GM12872 (cell line): ENCODE measurements around the gene SNED1.

Experiments
- TF ChIP-seq, protein P1 (sequence below): IDR thresholded peaks from 3 replicates; pipeline ENCODE4 v1.5.1; 2011; ENCODE audit warnings: low read depth, mild to moderate bottlenecking, low read length, moderate library complexity; ENCODE audit not compliant: insufficient read depth

The SNED1 gene

GRCh38 chr2:241003369-241003768, 5.0 kb downstream of the SNED1 start:
- TF ChIP-seq, protein P1, sequence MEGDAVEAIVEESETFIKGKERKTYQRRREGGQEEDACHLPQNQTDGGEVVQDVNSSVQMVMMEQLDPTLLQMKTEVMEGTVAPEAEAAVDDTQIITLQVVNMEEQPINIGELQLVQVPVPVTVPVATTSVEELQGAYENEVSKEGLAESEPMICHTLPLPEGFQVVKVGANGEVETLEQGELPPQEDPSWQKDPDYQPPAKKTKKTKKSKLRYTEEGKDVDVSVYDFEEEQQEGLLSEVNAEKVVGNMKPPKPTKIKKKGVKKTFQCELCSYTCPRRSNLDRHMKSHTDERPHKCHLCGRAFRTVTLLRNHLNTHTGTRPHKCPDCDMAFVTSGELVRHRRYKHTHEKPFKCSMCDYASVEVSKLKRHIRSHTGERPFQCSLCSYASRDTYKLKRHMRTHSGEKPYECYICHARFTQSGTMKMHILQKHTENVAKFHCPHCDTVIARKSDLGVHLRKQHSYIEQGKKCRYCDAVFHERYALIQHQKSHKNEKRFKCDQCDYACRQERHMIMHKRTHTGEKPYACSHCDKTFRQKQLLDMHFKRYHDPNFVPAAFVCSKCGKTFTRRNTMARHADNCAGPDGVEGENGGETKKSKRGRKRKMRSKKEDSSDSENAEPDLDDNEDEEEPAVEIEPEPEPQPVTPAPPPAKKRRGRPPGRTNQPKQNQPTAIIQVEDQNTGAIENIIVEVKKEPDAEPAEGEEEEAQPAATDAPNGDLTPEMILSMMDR = no peak

DNA sequence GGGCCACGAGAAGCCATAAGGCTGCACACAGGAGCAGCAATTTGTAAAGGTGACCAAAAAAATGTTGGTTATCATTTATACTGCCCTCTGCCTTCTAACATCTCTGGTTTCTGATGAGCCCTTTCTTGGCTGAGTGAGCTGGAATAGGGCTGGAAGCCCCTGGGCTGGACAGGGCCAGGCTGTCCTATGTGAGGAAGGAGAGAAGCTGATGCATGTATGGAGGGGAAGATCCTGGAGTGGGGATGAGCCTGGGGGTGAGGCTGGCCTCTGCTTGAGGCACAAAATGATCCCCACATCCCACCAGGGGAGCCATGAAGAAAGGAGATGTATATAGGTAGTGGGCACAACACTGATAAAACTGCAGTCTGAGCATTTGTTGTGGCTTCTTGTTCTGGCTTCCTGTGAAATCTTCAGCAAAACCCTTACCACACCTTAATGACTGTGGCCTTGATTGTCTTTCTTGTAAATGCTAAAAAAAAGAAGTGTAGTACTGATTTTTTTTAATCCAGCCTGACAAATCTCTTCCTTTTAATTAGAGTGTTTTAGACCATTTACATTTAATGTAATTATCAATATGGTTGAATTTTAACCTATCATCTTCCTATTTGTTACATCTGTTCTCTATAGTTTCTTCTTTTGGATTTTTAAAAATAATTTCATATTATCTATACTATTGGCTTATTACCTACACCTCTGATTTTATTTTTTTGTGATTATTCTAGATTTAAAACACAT, 5.6 kb downstream of the SNED1 start:
- TF ChIP-seq, protein P1 = no peak

DNA sequence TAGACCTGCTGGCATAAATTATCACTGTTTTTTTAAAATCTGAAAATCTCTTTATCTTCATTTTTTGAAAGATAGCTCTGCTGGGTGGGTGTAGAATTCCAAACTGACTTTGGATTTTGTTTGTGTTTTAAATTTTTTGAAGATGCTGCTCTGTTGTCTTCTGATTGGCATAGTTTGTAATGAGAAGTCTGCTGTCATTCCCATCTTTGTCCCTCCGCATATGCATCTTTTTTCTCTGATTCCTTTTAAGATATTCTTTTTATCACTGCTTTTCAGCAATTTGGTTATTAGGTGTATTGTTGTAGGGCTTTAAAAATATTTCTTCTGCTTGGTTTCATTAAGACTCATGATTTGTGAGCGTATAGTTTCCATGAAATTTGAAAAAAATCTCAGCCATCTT, 7.2 kb downstream of the SNED1 start:
- TF ChIP-seq, protein P1 = no peak

DNA sequence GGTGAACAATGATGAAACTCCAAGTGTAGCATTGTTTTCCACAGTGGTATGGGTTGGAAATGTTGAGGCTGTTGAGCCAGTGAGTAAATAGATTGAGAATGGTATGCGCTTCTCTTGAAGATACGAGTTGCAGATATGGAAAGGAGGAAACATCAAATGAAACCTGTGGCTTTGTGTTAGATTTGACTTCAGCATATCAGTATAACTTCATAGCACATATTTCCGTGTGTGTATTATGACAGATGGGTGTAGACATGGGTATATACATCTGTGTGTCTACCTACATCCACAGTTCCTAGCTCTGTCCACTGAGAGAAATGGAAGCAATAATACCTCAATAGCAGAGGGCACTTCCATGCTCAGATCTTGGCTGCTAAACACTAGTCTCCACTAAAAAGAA, 8.0 kb downstream of the SNED1 start:
- TF ChIP-seq, protein P1 = no peak

DNA sequence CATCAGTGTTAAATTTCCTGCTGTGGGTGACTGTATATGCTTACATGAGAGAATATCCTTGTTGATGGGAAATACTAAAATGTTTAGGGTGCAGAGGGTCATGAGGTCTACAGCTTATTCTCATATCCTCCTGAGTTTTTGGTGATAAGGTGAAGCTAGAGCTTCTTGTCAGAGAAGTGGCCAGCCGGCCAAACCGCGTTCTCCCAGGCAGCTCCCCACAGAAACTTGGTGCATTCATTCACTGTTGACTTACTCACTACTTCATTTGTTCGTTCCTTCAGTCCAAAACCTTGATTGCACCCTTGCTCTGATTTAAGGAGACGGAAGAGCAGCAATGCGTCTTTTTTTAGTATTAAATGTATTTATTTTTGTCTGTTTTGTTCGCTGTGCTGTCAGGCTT, 8.7 kb downstream of the SNED1 start:
- TF ChIP-seq, protein P1 = no peak

DNA sequence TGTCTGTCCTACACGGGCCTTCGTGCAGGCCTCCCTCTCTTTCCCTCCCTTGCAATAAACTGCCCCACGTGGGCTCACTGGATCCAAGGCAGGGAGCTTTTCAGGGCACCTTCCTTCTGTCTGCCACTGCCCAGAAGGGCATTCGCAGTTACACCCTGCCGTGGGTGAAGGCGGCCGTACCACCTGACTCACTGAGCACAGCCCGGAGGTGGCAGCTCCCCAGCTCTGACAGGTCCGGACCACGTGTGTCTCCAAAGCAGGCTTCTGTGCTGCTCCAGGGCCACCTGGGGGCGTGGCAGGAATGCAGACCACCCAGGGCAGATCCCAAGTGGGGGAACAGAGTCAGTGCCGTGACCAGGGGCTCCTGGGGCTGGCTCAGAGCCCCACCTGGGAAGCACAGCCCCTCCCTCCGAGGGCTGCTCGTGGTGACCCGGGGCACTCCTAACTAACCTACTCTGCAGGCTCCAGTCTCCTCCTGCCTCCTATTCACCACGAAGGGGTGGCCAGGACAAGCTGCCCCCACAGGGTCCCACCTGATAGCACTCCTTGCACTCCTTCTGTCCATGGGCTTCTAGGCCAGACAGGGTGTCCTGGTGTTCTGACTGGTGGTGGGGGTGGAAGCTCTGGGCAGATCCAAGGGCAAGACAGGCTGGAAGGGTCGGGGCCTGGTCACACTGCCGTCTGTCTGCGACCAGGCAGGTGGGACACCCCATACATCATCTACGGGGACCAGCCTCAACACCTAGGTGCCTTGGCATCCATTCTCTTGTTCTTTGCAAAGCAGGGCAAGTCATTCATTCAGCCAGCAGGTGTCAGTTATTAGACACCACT, 9.7 kb downstream of the SNED1 start:
- TF ChIP-seq, protein P1 = no peak

DNA sequence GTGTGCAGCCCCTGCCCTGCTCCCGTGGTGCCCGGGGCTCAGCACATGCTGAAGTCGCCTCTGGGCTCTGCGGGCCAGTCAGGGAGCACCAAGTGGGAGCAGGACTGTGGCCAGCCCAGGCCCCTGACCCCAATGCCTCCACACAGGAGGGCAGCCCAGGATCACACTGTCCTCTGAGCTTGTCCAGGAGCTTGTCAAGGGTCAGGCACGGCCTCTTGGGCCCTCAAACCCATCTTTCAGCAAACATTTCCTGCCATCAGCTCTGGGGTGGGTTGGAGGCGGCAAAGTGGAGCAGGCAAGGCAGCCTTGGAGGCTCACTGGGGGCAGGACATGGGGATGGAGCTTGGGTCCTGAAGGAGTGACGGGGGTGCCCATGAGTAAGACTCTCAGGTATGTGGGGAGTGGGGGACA, 10.3 kb downstream of the SNED1 start:
- TF ChIP-seq, protein P1 = no peak
